Coronary artery (tissue), 2 donors: Measurements from ENCODE around the gene CCND1.

ENCODE experiments used
- DNase-seq: peaks from one replicate; pipeline ENCODE4 v3.0.0-alpha.2; 2017; ENCODE audit warnings: low spot score
- H3K27ac ChIP-seq, 2 donors: fragments of 200-600 bp; sonication (generic); one replicate each; pipeline ENCODE4 v1.5.1; 2016 to 2019
- H3K4me3 ChIP-seq: fragments of 200-600 bp; sonication (generic); 2 replicates; pipeline ENCODE4 v1.5.1; 2016; ENCODE audit warnings: mild to moderate bottlenecking, moderate library complexity
- CTCF ChIP-seq: fragments of 200-600 bp; sonication (generic); IDR thresholded peaks from one replicate; pipeline ENCODE4 v1.5.1; 2019; ENCODE audit warnings: antibody characterized with exemption

CCND1 gene

GRCh38 chr11:69699213-69699612 is 58.3 kb downstream of the CCND1 start:
- DNase-seq, result no peak
- no peak overlapping the region for H3K4me3 ChIP-seq
- H3K27ac ChIP-seq, result no peak overlapping the region
- TF ChIP-seq CTCF, result no peak

GRCh38 chr11:69700278-69701140 is 59.6 kb downstream of the CCND1 start:
- DNase-seq, result no peak
- Histone ChIP-seq H3K27ac (no peak overlapping the region), H3K4me3 (no peak overlapping the region)
- no peak for TF ChIP-seq CTCF

- DNase-seq, result no peak
- no peak overlapping the region for H3K27ac ChIP-seq
- H3K4me3 ChIP-seq, result no peak overlapping the region
- no peak for TF ChIP-seq CTCF
Measured at GRCh38 chr11:69702239-69702691, 61.3 kb downstream of the CCND1 start.

- Histone ChIP-seq H3K4me3 (peak overlapping the region; percentile 63), H3K27ac (no peak overlapping the region)
- no peak for TF ChIP-seq CTCF
- DNase-seq, result no peak
Measured at GRCh38 chr11:69702769-69703452, 62.0 kb downstream of the CCND1 start.

GRCh38 chr11:69703453-69703767 is 62.5 kb downstream of the CCND1 start:
- peak overlapping the region; percentile 63 for H3K4me3 ChIP-seq
- no peak for DNase-seq
- no peak for TF ChIP-seq CTCF

More at GRCh38 chr11:69703453-69703767, 62.5 kb downstream of the CCND1 start:
- H3K27ac ChIP-seq, result no peak overlapping the region
